DMS53 treated with DMSO at 0.1 percent for 48 hours (cell line): ENCODE data around the gene FAM3C.

ENCODE experiments used
- DNase-seq: peaks from one replicate; lab custom pipeline; 2025; ENCODE audit not compliant: unreplicated experiment; lab: John Stamatoyannopoulos, UW

Gene FAM3C

DNA sequence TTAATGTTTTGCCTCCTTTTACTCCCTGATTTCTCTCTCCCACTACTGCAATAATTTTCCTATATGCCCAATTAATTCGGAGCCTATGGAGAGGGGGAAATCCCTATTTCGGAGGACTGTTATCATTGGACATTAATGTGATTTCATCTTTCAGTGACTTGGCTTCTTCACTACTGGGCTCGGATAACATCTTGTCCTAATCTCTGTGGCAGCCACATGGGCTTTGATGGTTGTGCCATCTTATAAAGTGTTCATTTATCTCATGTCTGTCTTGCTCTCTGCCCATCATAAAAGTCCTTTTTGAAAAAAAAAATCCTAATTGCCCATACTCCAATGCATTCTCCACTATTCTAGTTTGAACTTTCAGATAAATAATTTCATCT is 15.5 kb upstream of the FAM3C start:
- no peak for DNase-seq

DNA sequence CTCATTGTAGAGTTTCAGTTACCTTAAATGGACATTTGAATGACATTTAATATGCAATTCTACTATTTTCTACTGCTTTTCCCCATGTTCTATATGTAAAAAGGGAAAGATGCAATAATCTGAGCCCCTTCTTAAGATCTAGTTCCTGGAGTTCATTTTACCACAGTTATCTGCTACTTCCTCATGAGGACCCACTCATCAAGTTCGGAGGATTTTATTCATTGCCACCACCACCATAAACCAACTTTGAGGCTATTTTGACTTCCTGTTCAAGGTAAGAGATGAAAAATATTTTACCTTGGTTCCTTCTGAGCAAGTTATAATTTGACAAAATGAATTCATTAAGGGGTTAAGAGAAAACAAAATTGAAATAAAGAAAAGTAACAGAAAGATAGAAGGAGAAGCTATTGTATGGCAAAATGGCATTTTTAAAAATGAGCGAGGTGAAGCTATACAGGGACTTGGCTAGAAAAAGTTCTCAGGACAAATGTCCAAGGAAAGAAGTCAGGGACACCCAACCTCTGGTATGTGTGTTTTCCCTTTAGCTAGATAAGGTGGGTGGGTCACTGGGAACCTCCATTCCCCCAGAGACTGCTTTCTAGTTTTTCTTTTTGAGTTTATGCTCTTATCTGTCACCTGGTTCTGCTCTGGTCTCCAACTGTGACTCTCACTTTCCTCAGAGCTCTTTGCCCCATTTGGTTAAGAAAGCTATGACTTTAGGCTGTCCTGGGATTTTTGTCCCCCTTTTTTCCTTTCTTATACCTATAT is 14.9 kb upstream of the FAM3C start:
- DNase-seq = no peak

DNA sequence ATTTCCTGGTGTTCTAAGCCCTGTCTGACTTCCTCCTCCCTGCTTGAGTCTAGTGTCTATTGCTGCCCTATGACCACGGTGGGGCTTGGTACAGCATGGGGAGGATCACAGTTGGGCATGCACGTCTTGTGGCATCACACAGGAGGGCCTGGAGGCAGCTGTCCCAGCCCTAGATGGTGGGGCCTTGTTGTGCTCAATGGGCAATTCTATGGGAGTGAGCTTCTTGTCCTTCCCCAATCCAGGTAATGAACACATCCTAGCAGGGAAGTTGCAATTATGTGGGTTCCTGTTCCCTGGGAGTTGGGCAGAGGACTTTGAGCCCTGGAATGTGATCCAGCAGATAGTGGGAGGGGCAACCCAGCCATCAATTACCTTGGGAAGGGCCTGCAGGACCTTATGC is 10.8 kb upstream of the FAM3C start:
- DNase-seq = no peak

DNA sequence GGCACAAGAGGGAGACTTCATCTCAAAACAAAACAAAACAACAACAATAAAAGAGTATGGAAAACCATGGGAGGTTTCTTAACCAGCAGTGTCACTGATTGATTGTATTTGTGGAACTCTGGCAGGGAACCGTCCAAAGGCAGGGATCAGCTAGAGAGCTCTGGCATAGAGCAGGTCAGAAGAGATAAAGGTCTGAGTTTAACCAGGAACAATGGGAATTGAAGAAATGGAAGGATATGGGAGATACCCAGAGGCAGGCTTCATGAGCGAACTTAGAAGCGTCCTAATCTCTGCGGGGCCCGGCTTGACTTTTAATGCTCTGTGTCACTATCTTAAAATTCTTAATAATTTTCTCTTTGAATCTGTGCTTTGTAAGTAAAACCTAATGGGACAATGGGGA is 10.4 kb upstream of the FAM3C start:
- no peak for DNase-seq

DNA sequence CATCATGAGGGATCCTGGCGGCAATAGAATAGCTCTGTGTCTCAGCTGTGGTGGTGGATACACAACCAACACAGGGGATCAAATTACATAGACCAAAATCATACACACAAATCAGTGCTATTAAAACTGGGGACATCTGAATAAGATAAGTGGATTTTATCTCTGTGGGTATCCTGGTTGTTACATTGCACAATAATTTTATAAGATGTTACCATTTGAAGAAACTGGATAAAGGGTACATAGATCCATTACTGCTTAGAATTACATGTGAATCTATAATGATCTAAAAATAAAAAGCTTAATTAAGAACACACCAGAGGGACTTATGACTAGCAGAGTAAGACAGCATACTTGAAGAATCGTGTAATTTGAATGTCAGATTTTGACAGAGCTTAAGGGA is 8.2 kb upstream of the FAM3C start:
- DNase-seq = no peak

DNA sequence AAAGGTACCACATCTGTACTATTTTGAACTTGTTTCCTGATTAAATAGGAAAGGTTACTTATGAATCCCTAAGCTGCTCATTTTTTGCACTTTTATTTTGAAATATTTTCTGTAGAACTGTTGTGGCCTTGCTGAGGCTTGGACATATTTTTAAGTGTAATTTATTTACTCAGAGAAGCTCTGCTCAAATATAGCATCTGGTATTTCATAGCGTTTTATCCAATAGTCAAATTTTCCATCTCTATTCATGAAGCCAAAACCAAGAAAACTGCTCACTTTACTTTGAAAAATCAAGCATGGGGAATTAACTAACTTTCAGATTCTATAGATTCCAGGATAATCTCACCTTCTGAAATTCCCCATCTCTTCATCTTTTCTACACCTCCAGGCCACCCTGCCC is 6.6 kb upstream of the FAM3C start:
- no peak for DNase-seq

DNA sequence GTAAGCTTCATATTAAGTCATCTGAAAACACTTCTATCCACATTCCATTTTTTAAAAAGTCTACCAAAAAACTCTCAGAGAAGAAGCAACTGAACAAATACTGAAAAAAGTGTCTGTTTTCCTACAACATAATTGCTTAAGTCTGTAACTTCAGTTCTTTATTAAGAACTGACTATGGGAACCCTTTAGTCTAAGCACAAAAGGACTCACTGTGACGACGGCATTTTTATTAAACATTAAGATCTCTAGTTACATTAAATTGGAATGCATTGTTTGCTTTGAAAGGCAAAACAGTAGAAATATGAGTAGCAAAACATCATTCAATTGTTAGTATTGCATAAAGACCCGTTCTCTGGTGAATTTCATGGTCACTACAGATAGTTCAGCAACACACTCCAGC is 5.8 kb upstream of the FAM3C start:
- no peak for DNase-seq

DNA sequence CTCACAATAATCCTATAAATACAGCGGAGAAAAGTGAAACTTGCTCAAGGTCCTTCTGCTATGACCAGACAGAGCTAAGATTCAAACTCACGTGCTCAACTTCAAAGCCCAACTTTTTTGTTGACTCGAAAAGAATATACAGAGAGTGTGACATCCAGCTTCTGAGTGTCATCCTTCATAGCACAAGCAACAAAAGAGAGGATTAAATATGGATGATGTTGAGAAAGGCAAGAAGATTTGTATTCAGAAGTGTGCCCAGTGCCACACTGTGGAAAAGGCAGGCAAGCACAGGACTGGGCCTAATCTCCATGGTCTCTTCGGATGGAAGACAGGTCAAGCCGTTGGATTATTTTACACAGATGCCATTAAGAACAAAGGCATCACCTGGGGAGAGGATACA is 2.1 kb upstream of the FAM3C start:
- DNase-seq = peak; percentile 85

DNA sequence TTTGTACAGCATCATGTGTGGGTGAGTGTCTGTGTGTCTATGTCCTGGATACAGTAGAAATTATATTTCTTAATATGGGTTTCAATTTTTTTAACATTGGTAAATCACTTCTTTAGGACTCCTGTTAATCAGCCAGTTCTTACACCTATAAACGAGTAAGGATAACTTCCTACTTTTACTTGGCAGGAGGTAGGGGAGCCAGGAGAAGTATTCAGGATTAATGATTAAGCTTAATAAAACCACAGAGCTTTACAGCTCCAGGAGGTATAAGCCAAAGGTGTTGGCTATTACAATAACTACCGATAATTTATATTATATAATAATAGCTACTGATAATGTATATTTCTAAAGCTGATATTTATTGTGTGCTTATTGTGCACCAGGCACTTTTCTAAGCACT is 1.7 kb upstream of the FAM3C start:
- peak; percentile 79 for DNase-seq

DNA sequence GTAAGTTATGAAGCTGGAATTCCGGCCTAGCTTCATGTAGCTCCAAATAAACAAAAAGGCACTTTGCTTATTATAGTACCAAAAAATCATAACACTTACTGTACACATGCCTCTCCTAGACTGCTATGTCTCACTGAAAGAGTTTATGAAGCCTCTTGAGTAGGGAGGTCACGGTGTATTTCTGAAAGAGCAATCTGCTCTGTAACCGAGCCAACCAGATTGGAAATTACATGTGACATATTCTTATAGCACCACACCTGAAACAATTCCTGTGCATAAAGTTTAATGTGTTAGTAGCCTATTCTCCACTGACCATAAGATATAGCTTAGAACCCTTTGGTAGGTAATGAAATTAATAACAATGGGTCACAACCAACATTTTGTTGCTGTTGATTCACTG is 1.3 kb upstream of the FAM3C start:
- peak; percentile 45 for DNase-seq

DNA sequence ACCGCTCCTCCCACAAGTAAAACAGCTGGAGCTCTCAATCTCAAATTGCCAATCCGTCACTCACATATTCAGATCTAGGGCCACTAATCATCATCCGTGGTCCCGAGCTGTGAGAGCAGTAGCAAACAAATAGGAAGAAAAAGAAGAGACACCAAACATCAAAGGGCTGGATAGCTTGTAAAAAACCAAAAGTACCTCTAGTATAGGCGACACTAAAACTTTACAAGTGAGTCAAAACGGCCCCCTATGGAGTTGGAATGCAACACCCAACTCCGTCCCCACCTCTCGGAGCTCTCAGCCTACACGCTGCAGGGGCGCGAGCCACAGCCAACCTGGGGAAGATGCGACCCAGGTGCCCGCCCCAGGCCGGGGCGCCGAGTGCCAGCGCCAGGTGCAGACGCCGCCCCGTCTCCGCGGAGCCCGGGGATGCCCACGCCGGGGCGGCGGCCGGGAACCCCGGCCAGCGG is 581 bp downstream of the FAM3C start:
- DNase-seq = peak; percentile 33

DNA sequence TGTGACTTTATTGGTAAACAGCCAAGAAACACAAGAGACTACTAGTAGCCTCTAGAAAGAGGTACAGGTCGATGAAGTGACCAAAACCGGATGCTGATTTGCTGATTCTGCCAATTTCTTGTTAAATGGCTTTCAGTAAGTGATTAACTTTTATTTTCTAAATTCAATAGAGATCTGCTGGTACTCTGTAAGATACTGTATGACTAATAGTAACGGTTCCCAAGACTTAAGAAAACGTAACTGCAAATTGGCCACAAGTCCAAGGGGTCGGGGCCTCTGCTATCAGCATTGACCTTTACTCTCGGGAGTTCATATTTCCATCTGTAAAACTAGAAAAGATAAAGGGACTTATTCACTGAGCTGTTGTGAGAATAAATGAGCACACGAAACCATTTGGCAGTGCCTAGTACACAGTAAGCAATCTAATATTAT is 1.4 kb downstream of the FAM3C start:
- no peak for DNase-seq

DNA sequence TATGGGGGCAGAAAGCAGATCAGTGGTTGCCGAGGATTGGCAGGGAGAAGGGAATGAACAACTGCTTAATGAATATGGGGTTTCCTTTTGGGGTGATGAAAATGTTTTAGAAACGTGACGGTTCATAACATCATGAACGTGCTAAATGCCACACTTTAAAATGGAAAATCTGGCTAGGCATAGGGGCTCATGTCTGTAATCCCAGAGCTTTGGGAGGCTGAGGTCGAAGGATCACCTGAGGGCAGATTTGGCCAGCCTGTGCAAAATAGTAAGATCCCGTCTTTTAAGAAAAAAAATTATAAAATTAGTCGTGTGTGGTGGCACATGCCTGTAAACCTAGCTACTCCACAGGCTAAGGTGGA is 3.1 kb downstream of the FAM3C start:
- no peak for DNase-seq

DNA sequence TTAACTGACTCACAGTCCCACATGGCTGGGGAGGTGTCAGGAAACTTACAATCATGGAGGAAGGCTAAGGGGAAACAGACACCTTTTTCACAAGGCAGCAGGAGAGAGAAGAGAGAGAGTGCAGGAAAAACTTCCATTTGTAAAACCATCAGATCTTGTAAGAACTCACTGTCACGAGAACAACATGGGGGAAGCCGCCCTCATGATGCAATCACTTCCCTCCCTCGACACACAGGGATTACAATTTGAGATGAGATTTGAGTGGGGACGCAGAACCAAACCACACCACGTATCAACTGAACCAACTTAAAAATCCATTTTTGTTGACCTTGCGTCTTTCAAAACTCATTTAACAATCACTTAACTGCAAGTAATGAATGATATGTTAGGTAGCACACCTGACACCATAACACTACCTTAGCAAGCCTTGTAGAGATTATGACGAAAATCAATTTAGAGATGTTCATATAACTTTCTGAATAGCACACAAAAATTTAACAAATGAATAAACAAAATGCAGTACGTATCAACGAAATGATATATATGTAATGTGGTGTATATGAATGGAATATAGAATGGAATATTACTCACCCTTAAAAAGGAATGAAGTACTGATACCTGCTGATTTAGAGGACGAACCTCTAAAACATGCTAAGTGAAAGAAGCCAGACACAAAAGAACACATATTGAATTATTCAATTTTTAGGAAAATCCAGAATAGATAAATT is 3.7 kb downstream of the FAM3C start:
- no peak for DNase-seq

DNA sequence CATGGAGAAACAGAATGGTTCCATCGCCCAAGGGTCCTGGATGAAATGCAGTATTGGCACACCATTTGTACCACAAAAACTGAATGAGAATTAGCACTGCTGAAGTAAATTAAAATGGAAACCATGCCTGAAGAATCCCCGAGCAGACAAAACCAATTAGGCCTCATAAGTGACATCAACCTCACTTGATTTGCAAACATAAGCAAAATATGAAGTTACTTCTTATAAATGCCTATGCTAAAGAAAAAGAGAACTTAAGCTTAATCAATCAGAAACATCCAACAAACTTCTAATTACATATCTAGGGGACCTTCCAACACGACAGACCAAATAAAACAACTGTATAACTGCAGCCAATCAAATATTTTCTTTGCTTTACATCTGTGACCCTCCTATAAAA is 4.4 kb downstream of the FAM3C start:
- no peak for DNase-seq

DNA sequence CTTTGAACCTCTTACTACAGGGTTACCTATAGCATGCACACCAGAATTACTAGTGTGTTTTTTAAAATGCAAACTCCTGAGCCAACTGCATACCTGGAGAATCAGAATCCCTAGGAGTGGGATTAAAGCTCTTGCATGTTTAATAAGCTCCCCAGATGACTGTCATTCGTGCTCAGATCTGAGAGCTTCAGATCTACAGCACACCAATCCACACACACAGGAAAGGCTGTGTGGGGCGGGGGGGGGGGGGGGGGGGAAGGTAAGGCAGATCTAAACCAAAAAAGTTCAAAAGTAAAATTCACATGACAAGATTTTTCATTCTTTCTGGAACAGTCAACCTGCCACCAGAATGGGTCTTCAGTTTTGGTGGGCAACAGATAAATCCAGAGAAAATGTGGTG is 5.5 kb downstream of the FAM3C start:
- no peak for DNase-seq

DNA sequence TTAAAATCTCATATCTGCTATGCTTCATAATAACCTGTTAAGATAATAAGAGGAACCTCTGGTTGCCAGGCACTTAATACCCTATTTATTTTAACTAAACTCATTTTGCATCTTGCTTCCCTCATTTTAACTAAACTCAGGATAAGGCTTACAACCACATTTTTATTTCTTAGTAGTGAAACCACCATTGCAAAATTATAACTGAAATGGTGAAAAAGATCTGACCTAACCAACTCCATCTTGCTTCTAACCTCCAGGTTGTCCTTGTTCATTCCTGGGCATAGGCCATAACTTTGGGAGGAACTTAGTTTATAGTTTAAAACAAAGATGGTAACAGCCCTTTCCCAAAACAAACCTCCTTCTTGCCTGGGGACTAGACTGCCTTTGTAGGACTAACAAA is 6.0 kb downstream of the FAM3C start:
- no peak for DNase-seq

DNA sequence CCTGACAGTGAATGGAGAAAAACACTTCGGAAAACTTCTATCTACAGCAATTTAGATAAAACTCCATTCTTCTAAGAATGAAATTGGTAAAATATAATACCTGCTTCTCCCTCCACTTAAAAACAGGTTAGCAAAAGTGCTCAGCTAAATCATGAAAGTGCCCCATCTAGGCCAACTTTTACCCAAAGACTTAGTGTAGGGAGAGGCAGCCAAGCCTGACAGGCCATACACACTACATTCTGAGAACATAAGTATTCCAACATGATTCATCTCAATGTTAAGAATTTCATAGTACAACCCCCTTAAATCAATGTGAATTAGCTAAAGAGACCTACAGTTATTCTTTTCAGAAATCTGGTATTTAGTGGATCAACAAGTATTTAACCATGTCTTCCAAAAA is 7.2 kb downstream of the FAM3C start:
- no peak for DNase-seq

DNA sequence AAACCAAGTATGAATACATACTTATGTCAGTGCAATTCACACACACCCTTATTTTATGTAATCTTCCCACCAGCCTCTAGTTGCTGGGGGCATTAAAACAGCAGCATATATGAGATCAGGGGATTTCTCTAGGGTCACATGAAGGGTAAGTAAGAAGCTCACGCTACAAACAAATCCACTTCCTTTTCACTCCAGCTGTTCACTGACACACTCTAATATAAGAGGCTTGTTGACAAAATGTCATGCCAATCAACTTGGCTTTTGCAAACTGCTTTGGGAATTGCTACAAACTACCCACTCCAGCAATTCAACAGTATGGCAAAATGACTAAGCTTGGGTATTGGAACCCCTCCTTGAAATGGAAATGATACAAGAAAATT is 10.3 kb downstream of the FAM3C start:
- DNase-seq = peak; percentile 84

DNA sequence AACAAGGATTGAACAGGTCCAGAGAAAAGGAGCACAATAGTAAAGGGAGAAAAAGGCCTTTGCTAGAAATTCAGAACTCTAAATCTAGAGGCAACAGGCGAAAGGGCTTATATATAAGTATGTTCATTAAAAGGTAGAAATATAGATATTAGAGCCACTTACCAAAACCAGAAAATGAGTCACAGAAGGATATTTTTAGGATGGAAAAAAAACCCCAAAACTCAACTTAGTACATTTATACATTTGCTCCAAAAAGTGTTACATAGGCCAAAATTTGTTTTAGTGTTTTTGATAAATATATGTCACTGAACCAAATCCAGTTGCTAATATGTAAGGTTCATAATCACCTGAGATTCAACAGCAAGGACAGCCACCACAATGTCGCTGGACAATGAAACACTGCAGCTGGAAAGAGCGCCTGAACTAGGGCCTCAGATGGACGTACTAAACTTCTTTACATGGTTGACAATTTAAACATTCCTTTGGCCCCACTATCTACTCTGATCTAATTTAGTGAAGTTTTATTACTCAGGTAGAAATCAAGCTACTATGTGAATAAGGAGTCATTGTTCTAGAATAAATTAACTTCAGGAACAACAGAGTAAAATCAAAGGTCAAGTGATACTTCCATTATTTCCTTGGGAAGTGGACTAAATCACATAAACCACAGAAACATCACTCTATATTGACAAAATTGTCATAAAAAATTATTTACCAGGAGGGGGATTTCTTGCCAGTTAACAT is 10.9 kb downstream of the FAM3C start:
- no peak for DNase-seq

DNA sequence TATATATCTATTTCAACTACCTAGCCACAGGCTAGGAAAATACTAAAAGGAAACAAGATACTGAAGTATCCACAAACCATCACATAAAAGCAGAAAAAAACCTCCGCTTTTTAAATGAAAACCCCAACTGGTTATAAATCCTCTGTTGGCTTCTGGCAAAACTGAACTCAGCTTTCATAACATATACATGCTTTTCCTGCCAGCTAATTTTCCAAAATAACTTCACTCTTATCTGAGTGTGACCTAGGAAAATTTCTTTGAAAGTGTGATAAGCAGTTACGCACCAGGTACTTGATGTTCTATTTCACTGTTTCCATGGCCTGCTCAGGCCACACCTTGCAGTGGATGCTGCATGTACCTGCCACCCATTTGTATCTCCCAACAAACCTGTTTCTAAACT is 11.8 kb downstream of the FAM3C start:
- DNase-seq = no peak

DNA sequence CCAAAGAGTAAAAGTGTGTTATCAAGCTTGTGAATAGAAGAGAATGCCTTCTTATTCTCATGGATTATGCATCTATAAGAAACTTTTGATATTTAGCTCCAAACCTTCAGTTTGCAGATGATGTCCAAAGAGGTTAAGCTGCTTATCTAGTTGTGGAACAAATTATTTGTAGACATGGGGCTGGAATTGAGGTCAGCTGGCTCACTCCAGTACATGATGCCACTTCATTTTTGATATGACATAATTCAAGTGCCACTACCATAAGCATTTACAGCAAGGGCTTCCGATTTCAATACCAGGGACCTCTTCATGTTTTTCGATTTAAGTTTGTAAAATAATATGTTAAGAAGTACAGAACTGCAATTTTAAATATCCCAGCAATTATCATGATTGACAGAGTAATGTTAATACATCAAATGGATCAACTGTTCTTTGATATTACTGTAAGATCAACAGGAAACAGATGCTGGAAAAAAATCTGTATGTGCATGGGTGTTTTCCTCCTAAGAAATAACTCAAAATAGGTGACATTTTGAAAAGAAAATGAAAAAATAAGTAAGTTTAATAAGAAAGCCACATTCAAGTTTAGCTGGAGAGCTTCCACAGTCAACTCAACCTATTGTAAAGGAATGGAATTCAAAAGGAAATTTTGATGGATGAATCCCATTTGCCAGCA is 12.7 kb downstream of the FAM3C start:
- no peak for DNase-seq
